Ovary (tissue), 9 donors: ENCODE data around the gene ABCA12. TPM values are rescaled to one million over a fixed set of nuclear protein-coding genes. Genes with fewer than 3 reads are reported as not detected.

Experiments used
- DNase-seq, 5 donors: peaks; one replicate each; pipeline ENCODE4 v3.0.0-alpha.2; 2019 to 2020
- H3K27ac ChIP-seq, 2 donors: fragments of 200-600 bp; one replicate each; pipeline versions ENCODE4 v1.5.1 to v1.8.0; 2019 to 2022
- H3K27me3 ChIP-seq: fragments of 200-600 bp; one replicate; pipeline ENCODE4 v1.8.0; 2022
- H3K36me3 ChIP-seq: fragments of 200-600 bp; sonication (generic); one replicate; pipeline ENCODE4 v1.5.1; 2019
- H3K4me1 ChIP-seq: one replicate; pipeline ENCODE4 v1.8.1; 2013; ENCODE audit warnings: mild to moderate bottlenecking, moderate library complexity; ENCODE audit not compliant: insufficient read depth
- H3K4me3 ChIP-seq: fragments of 200-600 bp; sonication (generic); one replicate; pipeline ENCODE4 v1.5.1; 2017
- H3K9me3 ChIP-seq, 2 donors: fragments of 200-600 bp in 1 of 2; sonication (generic) in 1 of 2; one replicate each; pipeline versions ENCODE4 v1.5.1 to v1.8.1; 2013 to 2019; ENCODE audit warnings: mild to moderate bottlenecking in 1 of 2, moderate library complexity in 1 of 2
- EP300 ChIP-seq: sonication (generic); formaldehyde crosslinking; IDR thresholded peaks from one replicate; pipeline ENCODE4 v1.6.1; 2017; ENCODE audit warnings: antibody characterized with exemption
- POLR2A ChIP-seq: fragments of 450-650 bp; IDR thresholded peaks from one replicate; pipeline ENCODE4 v1.6.1; 2017; ENCODE audit warnings: antibody characterized with exemption, mild to moderate bottlenecking, moderate library complexity
- WGBS, 3 donors: extraction: QIAGEN DNeasy Blood & Tissue Kit in 1 of 3; methylation state at CpG; one replicate each; pipeline versions ENCODE4 v1.1.5 to v1.1.7; 2013 to 2017; 5-methylcytosine and 5-hydroxymethylcytosine counted together
- intact Hi-C, 4 donors: fragments of 100-400 bp; cut with DNase I; formaldehyde crosslinking; loops; one replicate each; pipeline versions ENCODE4 v1.11.0 to v1.15.1; 2022 to 2023
- polyA plus RNA-seq, 2 donors: library from polyadenylated mRNA; stranded (reverse); fragments of 200-250 nt in 1 of 2; fragments of 350-450 nt in 1 of 2; fragmentation: Illumina TruSeq in 1 of 2; extraction: RNeasy Lipid Tissue Mini Kit (QIAGEN cat#74804) in 1 of 2; gene quantifications; one replicate each; pipeline ENCODE4 v1.2.3, GENCODE V29; 2013 to 2014
- total RNA-seq, 7 donors: library from RNA; depleted of rRNA in 2 of 7; stranded (reverse); fragments of >200 nt in 2 of 7; fragmentation: NEBNext Ultra II Directional in 3 of 7; extraction: Animal tissue kit (Norgen Biotek cat#: 25700) in 3 of 7; gene quantifications; one replicate each; pipeline versions ENCODE4 v1.1.0 to v1.2.4, GENCODE V29; 2016 to 2023
- TF ChIP-seq, protein P1 (sequence below), 3 donors: fragments of 450-650 bp in 2 of 3; fragments of 200-600 bp in 1 of 3; IDR thresholded peaks; one replicate each; pipeline versions ENCODE4 v1.5.1 to v1.8.0; 2016 to 2022; ENCODE audit warnings: antibody characterized with exemption in 3 of 3, mild to moderate bottlenecking in 1 of 3
- donor health status: DM: no; HTN: no; CAD: no; lungs with moderate emphysema.
- donor health status: DM: no; HTN: no; CAD: no.
- donor health status: Bipolar disorder and iron deficiency.
- donor health status: DM: yes; HTN: yes; CAD: no.
- donor health status: DM: no; HTN: no; CAD: no.
- donor health status: DM: yes; HTN: yes; CAD: no.

The ABCA12 gene
- total and polyA plus RNA-seq, 9 donors: 0.02 to 0.25 (median 0.10) TPM; not detected in 4

DNA sequence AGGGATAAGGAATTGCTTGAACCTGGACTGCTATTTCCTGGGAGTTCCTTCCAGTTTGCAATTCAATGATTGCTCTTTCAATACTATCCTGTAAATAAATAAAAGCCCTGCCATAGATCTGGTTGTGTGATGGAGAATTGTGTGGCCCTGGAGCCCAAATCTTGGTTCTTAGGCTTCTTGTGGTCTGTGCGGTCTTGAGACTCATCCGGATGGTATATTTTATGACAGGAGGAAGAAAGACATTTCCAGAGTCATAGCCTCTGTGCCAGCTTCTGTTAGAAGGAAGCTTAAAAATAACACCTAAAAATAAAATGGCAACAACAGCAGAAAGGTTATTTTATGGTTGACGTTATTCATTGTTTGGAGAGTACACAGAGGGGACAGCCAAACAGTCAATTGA, 137.7 kb downstream of the ABCA12 start:
- DNase-seq: no peak
- no peak overlapping the region for H3K4me3 ChIP-seq
- no peaks in the 10 kb centered on the region for H3K27me3 ChIP-seq
- no peaks in the 10 kb centered on the region for H3K4me1 ChIP-seq
- WGBS, 3 donors: 82 to 84% (median 84%) methylated on average over 3 of the region's 3 CpGs
- intact Hi-C loops: no loop called here
- TF ChIP-seq POLR2A (no peak), EP300 (no peak)
- TF ChIP-seq, protein P1, sequence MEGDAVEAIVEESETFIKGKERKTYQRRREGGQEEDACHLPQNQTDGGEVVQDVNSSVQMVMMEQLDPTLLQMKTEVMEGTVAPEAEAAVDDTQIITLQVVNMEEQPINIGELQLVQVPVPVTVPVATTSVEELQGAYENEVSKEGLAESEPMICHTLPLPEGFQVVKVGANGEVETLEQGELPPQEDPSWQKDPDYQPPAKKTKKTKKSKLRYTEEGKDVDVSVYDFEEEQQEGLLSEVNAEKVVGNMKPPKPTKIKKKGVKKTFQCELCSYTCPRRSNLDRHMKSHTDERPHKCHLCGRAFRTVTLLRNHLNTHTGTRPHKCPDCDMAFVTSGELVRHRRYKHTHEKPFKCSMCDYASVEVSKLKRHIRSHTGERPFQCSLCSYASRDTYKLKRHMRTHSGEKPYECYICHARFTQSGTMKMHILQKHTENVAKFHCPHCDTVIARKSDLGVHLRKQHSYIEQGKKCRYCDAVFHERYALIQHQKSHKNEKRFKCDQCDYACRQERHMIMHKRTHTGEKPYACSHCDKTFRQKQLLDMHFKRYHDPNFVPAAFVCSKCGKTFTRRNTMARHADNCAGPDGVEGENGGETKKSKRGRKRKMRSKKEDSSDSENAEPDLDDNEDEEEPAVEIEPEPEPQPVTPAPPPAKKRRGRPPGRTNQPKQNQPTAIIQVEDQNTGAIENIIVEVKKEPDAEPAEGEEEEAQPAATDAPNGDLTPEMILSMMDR (IDR thresholded peaks at IDR 0.05): no peak
- H3K27ac ChIP-seq: no peak overlapping the region
- H3K36me3 ChIP-seq: no peaks in the 10 kb centered on the region
- no peaks in the 10 kb centered on the region for H3K9me3 ChIP-seq

GRCh38 chr2:214995926-214996670, 142.3 kb downstream of the ABCA12 start:
- WGBS, 3 donors: 77 to 81% (median 80%) methylated on average over 4 of the region's 4 CpGs
- Histone ChIP-seq H3K4me1 (no peaks in the 10 kb centered on the region), H3K9me3 (no peaks in the 10 kb centered on the region), H3K4me3 (no peak overlapping the region), H3K27ac (no peak overlapping the region), H3K27me3 (no peaks in the 10 kb centered on the region), H3K36me3 (no peaks in the 10 kb centered on the region)
- intact Hi-C loops: no loop called here
- no peak for DNase-seq
- TF ChIP-seq POLR2A: no peak
- TF ChIP-seq, protein P1 (IDR thresholded peaks at IDR 0.05): no peak
- no peak for TF ChIP-seq EP300

GRCh38 chr2:214995409-214995808, 143.0 kb downstream of the ABCA12 start:
- 75 to 88% (median 77%) methylated on average over 4 of the region's 4 CpGs for WGBS, 3 donors
- Histone ChIP-seq H3K27me3 (no peaks in the 10 kb centered on the region), H3K4me3 (no peak overlapping the region), H3K4me1 (no peaks in the 10 kb centered on the region), H3K27ac (no peak overlapping the region), H3K36me3 (no peaks in the 10 kb centered on the region), H3K9me3 (no peaks in the 10 kb centered on the region)
- intact Hi-C loops: no loop called here
- no peak for TF ChIP-seq POLR2A
- TF ChIP-seq, protein P1 (IDR thresholded peaks at IDR 0.05): no peak
- TF ChIP-seq EP300: no peak
- no peak for DNase-seq

GRCh38 chr2:214992911-214993310, 145.5 kb downstream of the ABCA12 start:
- no peak for DNase-seq
- Histone ChIP-seq H3K9me3 (no peaks in the 10 kb centered on the region), H3K27me3 (no peaks in the 10 kb centered on the region), H3K4me1 (no peaks in the 10 kb centered on the region), H3K27ac (no peak overlapping the region), H3K36me3 (no peaks in the 10 kb centered on the region), H3K4me3 (no peak overlapping the region)
- intact Hi-C loops: no loop called here
- WGBS, 3 donors: 76 to 82% (median 76%) methylated on average over 4 of the region's 4 CpGs
- no peak for TF ChIP-seq POLR2A
- no peak for TF ChIP-seq EP300
- TF ChIP-seq, protein P1 (IDR thresholded peaks at IDR 0.05): no peak
